Mammary epithelial cell (primary cell): Measurements from ENCODE around the gene FCRL2.

Experiments used
- EZH2 ChIP-seq: IDR thresholded peaks from 2 replicates; pipeline ENCODE4 v1.6.1; 2012; ENCODE audit warnings: low read length, inconsistent platforms, borderline replicate concordance
- TF ChIP-seq, protein P1 (sequence below), 2 donors: IDR thresholded peaks in 1 of 2; conservative IDR thresholded peaks in 1 of 2; 2 replicates each; pipeline ENCODE4 v1.5.1; 2011 to 2012; ENCODE audit warnings: inconsistent platforms in 2 of 2, low read length in 2 of 2, mild to moderate bottlenecking in 2 of 2, control low read depth in 1 of 2, low read depth in 1 of 2; ENCODE audit not compliant: insufficient read depth in 1 of 2; ENCODE audit errors: extremely low read depth in 1 of 2

DNA sequence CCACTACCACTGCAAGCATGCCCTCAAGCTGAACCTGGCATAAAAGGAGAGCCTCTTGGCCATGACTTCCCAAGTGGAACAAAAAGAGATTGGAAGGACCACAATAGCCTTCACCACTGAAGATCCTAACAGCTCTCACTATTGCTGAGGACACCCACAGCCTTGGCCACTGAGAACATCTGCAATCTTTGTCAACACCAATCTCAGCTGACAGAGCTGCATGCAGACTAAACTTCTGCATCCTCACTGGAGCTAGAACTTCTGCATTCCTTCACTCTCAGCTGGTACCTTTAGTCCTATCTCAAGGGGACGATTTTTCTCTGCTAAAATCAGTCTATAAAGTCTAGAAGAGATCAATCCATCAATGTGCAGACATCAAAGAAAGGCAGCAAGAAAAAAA lies 8.3 kb upstream of the FCRL2 start:
- TF ChIP-seq, protein P1, sequence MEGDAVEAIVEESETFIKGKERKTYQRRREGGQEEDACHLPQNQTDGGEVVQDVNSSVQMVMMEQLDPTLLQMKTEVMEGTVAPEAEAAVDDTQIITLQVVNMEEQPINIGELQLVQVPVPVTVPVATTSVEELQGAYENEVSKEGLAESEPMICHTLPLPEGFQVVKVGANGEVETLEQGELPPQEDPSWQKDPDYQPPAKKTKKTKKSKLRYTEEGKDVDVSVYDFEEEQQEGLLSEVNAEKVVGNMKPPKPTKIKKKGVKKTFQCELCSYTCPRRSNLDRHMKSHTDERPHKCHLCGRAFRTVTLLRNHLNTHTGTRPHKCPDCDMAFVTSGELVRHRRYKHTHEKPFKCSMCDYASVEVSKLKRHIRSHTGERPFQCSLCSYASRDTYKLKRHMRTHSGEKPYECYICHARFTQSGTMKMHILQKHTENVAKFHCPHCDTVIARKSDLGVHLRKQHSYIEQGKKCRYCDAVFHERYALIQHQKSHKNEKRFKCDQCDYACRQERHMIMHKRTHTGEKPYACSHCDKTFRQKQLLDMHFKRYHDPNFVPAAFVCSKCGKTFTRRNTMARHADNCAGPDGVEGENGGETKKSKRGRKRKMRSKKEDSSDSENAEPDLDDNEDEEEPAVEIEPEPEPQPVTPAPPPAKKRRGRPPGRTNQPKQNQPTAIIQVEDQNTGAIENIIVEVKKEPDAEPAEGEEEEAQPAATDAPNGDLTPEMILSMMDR (conservative IDR thresholded peaks at IDR 0.05 in 1 of 2, IDR thresholded peaks at IDR 0.05 in 1 of 2; ENCODE audit: extremely low read depth in 1 of 2, insufficient read depth in 1 of 2, low read depth in 1 of 2, low read length in 2 of 2): no peak
- TF ChIP-seq EZH2: no peak
